Jurkat, Clone E6-1 (cell line): ENCODE data around the gene UBE2D2.

Source experiments
- DNase-seq: peaks from one replicate; pipeline ENCODE4 v3.0.0-alpha.2; 2011; ENCODE audit warnings: low read depth, low spot score
- H3K4me3 ChIP-seq: 2 replicates; pipeline ENCODE4 v1.5.1; 2011; ENCODE audit warnings: mild to moderate bottlenecking, low read length, control low read depth, moderate library complexity

The UBE2D2 gene

DNA sequence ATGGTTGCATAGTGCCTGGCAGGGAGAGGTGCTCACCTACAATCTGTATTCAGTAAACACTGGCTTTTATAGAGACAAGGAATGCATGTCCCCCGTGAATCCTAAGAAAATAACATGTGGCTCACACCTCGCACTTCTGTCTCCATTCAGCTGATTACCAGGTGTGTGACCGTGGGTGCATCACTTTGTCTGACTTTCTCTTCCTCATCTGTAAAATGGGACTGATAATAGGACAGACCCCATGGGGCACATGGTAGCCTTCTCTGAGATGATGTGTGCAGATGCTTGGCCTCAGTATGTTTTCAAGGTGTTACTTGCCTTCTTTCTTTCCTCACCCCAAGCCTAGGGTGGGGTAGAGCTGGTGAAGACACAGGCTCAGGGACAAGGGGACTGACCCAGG lies 93.3 kb downstream of the UBE2D2 start:
- DNase-seq: no peak

GRCh38 chr5:139654871-139655491 lies 93.8 kb downstream of the UBE2D2 start:
- DNase-seq: no peak
- no peak overlapping the region for H3K4me3 ChIP-seq

More for the DNA sequence above, 93.3 kb downstream of the UBE2D2 start:
- no peak overlapping the region for H3K4me3 ChIP-seq

DNA sequence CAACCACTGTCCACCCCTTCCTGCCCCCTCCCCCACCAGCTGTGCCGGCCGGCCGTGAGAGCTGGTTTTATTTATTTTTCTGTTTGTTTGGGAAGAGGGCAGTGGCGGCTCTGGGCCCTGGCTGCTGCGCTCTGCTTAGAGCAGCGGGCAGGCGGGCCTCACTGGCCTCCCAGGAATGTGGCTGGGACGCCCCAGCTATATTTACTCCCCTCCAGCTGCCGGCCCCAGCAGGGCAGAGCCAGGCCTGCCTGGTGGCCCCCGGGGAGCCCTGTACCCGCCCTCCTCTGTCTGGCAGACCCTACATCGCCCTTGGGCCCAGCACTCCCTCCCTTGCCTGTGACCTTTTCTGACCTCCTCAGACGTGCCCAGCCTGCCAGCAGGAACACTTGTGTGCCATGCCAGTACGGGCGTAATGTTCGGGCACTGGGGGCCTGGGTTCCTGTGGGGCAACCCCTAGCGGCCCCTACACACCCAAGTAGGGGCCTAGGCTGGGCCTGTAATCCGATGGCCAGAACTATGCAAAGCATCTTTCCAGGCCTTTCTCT lies 94.7 kb downstream of the UBE2D2 start:
- H3K4me3 ChIP-seq: no peak overlapping the region
- DNase-seq: no peak

GRCh38 chr5:139657363-139658321 lies 96.5 kb downstream of the UBE2D2 start:
- DNase-seq: no peak
- H3K4me3 ChIP-seq: no peak overlapping the region

DNA sequence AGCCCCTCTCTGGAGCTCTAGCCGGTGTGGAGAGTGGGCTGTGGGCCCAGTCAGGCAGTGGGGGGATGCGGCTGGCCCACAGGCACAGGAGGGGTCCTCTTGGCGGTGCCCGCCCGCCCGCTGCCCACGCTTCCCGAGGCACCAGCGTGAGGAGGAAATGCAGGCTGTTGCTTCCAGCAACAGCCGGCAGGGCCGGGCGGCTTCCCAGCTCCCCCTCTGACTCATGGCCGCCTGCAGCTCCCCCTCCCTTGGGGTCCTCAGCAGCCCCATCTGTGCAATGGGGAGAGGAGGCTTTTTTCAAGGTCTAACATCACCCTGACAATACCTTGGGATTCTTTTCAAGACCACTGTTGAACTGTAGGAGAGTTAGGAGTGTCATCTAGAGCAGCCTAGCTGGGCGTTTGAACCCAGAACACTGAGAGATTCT lies 97.4 kb downstream of the UBE2D2 start:
- no peak for DNase-seq
- no peak overlapping the region for H3K4me3 ChIP-seq

DNA sequence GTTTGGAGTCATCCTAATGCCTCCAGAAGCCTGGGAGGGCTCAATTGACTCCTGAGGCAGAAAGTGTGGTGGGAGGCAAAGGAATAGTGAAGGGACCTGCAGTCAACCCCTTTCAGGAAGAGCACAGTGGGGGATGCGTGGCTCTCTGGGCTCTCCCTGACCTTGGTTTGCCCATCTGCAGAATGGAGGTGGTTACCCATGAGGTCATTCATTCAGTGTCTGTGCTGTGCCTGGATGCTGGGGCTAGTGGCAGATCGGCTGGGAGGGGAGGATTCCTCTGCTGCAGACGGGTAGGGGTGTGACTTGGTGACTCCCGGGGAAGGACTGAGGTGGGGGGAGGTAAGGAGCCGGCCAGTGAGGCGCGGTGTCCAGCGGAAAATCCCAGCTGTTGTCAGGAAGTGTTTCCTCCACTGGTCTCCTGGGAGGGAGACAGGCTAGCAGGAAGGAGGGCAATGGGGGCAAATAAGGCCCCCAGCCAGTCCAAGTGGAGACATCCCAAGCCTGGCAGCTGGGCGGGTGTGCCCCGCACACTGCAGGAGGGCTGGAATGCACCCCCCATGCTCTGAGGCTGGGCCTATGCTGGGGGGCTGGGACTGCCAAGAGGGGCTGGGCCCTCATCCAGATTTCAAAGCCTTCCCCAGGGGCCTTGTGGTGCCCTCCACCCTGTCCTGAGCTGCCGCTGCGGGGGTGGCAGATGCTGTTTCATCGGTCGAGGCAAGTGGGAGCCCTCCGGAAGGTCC lies 98.0 kb downstream of the UBE2D2 start:
- H3K4me3 ChIP-seq: no peak overlapping the region
- no peak for DNase-seq

- H3K4me3 ChIP-seq: no peak overlapping the region
- DNase-seq: no peak
These were observed 98.6 kb downstream of the UBE2D2 start for GRCh38 chr5:139659695-139660101.

DNA sequence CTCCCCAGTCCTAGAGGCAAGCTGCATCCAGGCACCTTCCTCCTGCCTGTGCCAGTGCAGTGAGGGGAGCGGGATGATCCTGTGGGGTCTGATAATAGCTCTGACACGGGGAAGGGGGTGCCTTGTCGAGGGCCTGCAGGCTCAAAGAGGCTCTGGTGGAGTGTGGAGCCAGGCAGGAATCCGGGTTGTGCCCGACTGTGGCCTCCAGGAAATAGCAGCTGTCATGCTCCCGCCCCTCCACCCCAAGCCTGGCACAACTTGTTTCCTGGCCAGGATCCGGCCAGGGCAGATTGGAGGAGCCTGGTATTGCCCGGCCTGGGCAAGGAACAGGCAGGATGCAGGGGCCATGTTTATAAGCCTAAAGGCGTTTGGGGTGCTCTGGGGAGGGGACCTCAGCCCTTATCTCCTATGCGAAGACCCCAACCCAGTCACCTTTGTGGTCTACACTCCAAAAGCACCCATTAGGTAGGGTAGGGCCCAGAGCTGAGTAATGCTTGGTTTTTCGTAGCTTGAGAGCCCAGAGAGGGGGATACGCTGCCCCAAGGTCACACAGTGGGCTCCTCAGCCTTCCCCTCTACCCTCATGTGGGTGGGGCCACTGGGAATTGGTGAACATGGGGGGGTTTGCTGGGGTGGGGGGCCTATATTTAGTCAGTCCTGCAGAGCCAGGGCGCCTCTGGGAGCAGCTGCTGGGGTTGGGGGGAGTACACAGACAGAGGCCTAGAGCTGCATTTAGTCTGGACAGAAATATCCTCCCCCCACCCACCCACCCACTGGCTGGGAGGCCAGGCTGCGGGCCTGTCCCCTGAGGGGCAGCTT lies 99.2 kb downstream of the UBE2D2 start:
- H3K4me3 ChIP-seq: no peak overlapping the region
- DNase-seq: no peak

GRCh38 chr5:139660923-139661814 lies 100.0 kb downstream of the UBE2D2 start:
- no peak for DNase-seq

DNA sequence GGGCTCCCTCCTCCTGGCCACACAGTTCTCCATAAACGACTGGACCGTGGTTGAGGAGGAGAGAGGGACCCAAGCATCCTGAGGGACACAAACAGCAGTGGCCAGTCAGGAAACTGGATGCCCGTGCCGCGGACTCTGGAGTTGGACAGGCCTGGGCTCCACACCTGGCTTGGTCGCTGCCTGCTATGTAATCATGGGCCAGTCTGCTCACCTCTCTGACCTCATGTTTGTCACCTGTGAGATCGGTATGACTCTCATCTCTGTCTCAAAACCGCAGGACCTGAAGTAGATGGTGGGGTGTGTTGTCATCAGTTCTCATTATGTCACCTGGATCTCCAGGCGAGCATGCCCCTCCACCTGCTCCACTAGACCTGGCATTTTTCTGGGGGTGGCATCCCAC lies 101.5 kb downstream of the UBE2D2 start:
- no peak for DNase-seq
- no peak overlapping the region for H3K4me3 ChIP-seq

More at GRCh38 chr5:139660923-139661814, 100.0 kb downstream of the UBE2D2 start:
- H3K4me3 ChIP-seq: no peak overlapping the region

- H3K4me3 ChIP-seq: no peak overlapping the region
- DNase-seq: no peak
These were observed 102.3 kb downstream of the UBE2D2 start for GRCh38 chr5:139663207-139664085.

DNA sequence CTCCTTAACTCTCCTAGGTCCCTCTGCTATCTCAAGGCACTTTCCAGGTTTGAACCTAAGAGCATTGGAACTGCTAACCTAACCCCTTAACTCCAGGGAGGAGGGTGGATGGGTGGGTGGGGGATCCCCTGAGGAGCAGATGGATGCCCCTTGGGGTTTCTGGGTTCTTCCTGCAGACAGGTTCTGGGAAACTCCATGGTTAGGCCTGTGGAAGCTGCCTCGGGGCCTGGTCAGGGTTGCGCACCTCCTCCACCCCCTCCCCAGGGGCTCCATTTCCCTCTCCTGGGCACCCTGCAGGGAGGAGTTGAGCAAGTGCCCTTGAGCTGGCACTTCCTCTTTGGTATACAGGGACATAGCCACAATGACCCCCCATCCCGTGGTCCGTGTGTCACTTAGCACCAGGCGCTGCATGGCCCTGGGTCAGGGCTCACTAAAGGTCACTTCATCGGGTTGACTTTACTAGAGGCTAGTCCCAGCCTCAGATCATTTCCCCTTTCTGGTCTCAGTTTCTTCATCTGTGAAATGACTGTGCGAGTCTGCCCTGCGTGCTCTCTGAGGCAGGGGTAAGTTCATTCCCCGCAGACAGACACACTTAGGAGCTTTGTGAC lies 103.1 kb downstream of the UBE2D2 start:
- DNase-seq: no peak
- H3K4me3 ChIP-seq: no peak overlapping the region

DNA sequence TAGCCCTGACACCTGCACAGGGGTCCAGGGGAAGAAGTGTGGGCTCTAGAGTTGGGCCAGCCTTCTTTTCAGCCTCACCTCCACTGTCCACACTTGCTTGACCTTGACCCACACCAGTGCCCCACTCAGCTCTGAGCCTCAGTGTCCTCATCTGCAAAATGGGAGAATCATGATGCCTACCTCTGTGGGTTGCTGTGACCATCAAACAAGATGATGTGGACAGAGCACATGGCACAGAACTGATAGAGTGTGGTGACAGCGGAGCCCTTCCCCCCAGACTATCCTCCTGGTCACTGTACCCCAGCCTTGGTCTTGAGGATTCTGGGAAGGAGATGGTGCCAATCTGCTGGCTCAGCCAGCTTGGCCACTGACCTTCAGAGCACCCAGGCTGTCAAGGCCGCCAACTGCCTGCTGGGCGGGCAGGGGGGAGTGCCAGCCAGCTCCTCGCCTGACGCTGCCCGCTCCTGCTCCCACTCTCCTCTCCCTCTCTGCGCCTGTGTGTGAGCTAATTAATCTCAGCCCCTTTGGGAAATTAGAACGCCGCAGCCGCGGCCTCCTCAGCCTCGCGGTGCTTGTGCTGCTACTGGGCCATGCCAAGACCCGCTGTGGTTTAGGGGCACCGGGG lies 103.7 kb downstream of the UBE2D2 start:
- DNase-seq: no peak
- no peak overlapping the region for H3K4me3 ChIP-seq

DNA sequence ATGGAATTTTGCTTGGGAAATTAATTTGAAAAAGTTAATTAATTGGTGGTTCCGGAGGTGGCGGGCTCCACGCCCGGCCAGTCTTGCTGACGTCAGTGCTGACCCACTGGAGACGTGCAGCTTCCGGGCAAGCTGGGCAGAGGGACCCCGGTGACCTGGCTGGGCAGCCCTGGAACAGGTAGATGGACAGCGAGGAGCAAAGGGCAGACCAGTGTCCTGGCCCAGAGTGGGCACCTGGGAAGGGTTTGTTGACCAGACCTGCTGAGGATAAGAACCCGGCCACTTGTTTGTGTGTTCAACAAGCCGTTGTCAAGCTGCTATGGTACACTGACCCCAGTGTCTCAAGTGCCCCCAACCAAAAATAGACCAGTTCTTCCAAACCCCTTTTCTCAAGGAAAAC lies 104.5 kb downstream of the UBE2D2 start:
- no peak overlapping the region for H3K4me3 ChIP-seq
- no peak for DNase-seq

DNA sequence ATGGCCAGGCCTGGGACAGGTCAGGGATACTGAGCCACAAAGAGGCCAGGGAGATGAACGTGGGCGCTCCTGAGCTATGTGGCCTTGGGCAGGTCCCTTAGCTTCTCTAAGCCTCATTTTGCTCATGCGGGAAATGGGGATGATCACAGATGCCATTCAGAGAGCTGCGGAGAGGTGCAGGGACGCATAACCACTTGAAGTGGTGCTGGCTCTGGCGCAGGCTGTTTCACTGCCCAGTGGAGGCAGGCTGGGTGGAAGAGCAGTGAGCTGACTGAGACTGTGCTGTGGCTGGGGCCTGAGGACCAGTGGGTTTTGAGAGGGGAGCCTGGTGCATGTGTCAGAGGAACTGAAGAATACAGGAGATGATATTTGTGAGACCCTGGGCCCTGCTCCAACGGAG lies 105.4 kb downstream of the UBE2D2 start:
- no peak overlapping the region for H3K4me3 ChIP-seq
- DNase-seq: no peak
